Stimulated activated memory B cell treated with anti-CD40 and anti-IgM and Interleukin-4, amounts not matched to agents 10 μg/mL and 1 μg/mL and 100 μg/mL, for 72 hours (primary cell): ENCODE results near the gene HECTD4.
A peak's percentile ranks its signal among the peaks of the same experiment; 100 is the strongest.
"Not testable (repeated sequence)": the region's sequence is repeated elsewhere in the genome, so short reads cannot be mapped to it uniquely, and the experiment has no call there.

Experiments
- ATAC-seq: fragments of 150-1000 bp; cut with Tn5 transposase; 2 replicates; pipeline ENCODE4 v1.10.0; 2021
- H3K27ac Mint-ChIP-seq: one replicate; pipeline ENCODE4 v1.8.0; 2022; ENCODE audit warnings: mild to moderate bottlenecking, mixed read lengths
- H3K27me3 Mint-ChIP-seq: one replicate; pipeline ENCODE4 v1.8.0; 2022; ENCODE audit warnings: mixed read lengths
- H3K36me3 Mint-ChIP-seq: one replicate; pipeline ENCODE4 v1.8.0; 2022; ENCODE audit warnings: mixed read lengths
- H3K4me1 Mint-ChIP-seq: one replicate; pipeline ENCODE4 v1.8.0; 2022; ENCODE audit warnings: mixed read lengths
- H3K4me3 Mint-ChIP-seq: one replicate; pipeline ENCODE4 v1.8.0; 2022; ENCODE audit warnings: mild to moderate bottlenecking, moderate library complexity, mixed read lengths
- H3K9me3 Mint-ChIP-seq: one replicate; pipeline ENCODE4 v1.8.0; 2022; ENCODE audit warnings: mixed read lengths

The HECTD4 gene

DNA sequence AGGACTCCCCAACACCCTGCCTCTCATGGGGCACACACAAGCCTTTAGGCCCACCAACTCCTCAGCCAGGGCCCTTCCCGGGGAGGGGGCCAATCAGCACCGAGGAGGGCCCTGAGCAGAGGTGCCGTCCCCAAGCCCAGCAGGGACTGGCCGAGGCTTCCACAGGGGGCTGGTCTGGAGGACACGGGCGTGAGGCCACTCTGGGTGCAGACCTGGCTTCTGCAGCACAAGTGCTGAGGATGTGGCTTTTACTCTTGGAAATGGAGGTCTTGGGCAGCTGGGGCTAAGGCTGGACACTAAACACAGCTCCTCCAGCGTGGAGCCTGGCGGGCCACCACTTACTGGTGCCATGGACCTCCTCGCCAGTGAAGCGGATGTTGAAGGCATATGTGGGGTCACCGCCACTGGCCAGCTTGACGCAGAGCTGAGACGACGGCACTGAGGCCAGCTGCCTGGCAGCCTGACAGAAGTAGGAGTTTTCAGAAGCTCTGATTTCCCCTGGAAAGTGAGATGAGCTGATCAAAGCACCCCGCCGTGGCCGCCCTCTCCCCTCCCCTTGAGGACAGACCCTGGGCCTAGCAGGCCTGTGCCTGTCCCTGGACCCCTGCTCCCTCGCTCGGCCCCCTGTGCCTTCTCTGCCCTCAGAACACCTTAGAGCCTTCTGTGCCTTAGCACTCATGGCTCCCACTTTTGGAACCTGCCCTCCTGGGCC lies 212.9 kb downstream of the HECTD4 start:
- no peak overlapping the region for H3K4me3 Mint-ChIP-seq
- no peaks in the 10 kb centered on the region for H3K27me3 Mint-ChIP-seq
- peak overlapping the region; percentile 35 for H3K27ac Mint-ChIP-seq
- H3K4me1 Mint-ChIP-seq: peaks cover 7% of the 10 kb centered on the region
- H3K36me3 Mint-ChIP-seq: peaks cover 40% of the 10 kb centered on the region
- H3K9me3 Mint-ChIP-seq: no peaks in the 10 kb centered on the region
- ATAC-seq: no peak

DNA sequence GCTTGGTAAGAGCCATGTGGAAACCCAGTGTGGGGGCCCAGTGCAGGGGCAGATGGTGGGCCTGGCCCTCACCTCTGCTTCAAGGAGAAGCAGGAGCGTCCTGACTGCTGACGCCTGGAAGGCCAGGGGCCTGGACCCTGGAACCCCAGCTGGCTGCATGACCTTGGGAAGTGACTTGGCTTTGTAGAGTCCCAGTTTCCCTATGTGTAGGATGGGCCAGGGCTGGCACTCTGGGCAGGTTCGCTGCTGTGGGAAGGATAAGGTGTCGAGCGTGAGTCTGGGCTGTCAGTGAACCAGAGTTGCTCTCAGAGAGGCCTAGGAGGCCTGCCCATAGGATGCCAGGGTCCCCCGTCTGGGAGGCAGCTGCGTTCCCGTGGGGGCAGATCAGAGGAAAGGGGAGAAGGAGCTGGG lies 213.7 kb downstream of the HECTD4 start:
- Mint-ChIP-seq H3K9me3 (no peaks in the 10 kb centered on the region), H3K4me3 (no peak overlapping the region), H3K4me1 (peaks cover 7% of the 10 kb centered on the region), H3K27ac (peak overlapping the region; percentile 35), H3K36me3 (peaks cover 47% of the 10 kb centered on the region), H3K27me3 (no peaks in the 10 kb centered on the region)
- ATAC-seq: no peak

DNA sequence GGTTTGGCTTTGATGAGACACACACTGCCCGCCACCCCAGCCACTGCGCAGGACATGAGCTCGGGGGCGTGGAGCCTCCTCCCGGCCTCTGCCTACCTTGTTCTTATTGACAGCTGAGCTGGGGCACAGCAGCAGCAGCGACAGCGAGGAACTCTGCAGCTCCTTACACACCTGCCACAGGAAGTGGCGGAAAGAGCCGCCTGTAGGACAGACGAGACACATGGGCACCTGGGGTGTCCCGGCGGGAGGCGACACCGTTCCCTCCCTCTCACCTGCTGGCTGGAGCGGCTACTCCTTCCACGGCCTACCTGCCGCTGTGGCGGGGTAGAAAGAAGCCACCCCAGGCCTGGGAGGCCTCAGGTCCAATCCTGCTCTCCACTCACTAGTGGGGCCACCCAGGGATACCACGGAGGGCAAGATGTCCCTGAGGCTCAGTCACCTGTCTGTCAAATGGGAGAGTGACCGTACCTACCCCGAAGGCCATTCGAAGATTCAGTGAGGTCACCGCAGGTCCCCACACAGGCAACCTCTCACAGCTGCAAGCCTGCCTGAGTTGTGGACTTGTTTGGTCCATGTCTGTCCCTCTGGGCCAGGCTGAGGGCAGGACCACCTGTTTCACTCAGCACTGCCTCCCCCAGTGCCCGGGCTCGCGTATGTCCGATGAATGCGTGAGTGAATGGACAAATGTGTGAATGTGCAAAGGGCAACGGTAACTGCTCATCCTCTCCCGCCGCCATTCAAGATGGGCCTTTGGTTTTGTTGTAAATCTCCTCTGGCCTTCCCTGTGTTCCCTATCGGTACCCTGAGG lies 214.3 kb downstream of the HECTD4 start:
- Mint-ChIP-seq H3K27ac (peak overlapping the region; percentile 35), H3K27me3 (no peaks in the 10 kb centered on the region), H3K4me1 (peaks cover 7% of the 10 kb centered on the region), H3K4me3 (no peak overlapping the region), H3K36me3 (peaks cover 53% of the 10 kb centered on the region), H3K9me3 (no peaks in the 10 kb centered on the region)
- ATAC-seq: no peak

DNA sequence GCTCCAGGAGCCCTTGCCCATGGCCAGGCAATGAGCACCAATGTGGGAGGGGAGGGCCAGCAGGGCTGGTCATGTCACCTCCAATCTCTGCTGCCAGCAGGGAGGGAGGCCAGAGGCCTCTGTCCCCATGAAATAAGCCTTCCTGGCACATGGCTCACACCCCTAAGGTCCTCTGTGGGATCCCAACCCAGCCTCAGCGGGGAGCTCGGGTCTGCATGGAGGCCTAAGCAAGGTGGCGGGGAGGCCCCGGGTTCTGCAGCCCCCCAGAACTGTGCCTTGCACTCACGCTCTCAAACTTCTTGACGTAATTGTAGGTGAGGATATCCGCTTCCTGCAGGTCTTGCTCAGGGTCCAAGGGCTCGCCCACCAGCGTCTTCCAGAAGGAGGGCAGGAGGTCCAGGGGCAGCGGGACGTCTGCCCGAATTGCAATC lies 215.2 kb downstream of the HECTD4 start:
- peaks cover 7% of the 10 kb centered on the region for H3K4me1 Mint-ChIP-seq
- H3K9me3 Mint-ChIP-seq: no peaks in the 10 kb centered on the region
- H3K27me3 Mint-ChIP-seq: no peaks in the 10 kb centered on the region
- H3K27ac Mint-ChIP-seq: peak overlapping the region; percentile 22
- no peak overlapping the region for H3K4me3 Mint-ChIP-seq
- peaks cover 54% of the 10 kb centered on the region for H3K36me3 Mint-ChIP-seq
- no peak for ATAC-seq

DNA sequence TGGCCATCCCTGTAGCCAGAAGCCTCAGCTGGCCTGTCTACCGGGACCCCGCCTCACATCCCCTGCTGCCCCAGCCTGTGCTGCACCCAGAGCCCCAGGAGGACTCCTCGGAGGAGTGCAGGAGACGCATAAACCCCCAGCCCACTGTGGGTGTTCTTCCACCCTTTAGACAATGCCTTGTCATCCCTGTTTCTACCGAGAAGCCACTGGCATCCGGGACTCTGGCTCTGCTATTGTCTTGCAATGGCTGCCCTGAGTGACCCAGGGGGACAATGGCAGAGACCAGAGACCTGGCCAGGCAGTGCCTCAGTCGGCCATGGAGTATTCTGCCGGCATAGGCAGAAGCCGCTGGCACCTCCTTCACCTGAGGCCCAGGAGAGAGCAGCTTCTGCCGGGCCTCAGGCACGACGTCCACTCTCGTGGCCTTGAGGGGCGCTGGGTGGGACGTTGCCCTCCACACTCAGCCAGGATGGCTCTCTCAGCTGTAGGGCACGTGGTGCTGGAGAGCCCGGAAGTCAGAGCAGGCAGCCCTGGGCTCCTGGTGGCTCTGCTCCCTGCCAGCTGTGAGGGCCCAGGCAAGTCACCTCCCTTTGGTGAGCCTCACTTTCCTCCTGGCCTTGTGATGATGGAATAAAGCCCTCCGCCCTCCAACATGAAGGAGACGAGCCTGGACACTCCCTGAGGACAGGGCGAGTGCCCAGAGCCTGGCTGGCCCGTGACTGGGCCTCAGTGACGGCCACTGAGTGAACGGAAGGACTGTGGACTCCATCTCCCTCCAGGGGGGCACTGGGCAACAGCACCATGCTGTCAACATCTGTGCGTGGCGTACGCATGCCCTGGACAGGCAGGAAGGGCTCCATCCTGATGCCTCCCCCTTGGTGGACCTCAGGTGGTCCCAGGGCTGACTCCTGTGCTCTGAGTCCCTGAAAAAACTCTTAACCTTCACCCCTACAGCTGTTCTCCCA lies 215.9 kb downstream of the HECTD4 start:
- Mint-ChIP-seq H3K9me3 (no peaks in the 10 kb centered on the region), H3K36me3 (peaks cover 60% of the 10 kb centered on the region), H3K4me3 (no peak overlapping the region), H3K27me3 (no peaks in the 10 kb centered on the region), H3K4me1 (peaks cover 7% of the 10 kb centered on the region), H3K27ac (peak overlapping the region; percentile 22)
- no peak for ATAC-seq

DNA sequence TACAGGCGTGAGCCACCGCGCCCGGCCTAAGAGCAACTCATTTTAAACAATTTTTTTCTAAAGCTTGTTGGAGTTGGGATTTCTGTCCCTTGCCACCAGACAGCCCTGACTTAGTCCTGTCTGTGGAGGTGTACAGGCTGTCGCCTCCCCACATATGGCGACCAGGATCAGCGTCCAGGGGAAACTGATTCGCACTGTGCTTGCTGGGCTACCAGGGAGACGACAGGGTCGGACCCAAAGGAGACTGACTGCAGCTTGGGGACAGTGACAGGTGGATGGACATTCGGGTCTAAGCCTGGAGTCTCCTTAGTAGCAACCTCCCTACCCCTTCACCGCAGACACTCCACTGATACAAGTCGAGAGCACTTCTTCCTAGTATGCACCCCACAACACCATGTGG lies 216.6 kb downstream of the HECTD4 start:
- H3K27ac Mint-ChIP-seq: no peak overlapping the region
- H3K4me1 Mint-ChIP-seq: peaks cover 6% of the 10 kb centered on the region
- H3K27me3 Mint-ChIP-seq: no peaks in the 10 kb centered on the region
- ATAC-seq: no peak
- H3K9me3 Mint-ChIP-seq: no peaks in the 10 kb centered on the region
- no peak overlapping the region for H3K4me3 Mint-ChIP-seq
- peaks cover 61% of the 10 kb centered on the region for H3K36me3 Mint-ChIP-seq

DNA sequence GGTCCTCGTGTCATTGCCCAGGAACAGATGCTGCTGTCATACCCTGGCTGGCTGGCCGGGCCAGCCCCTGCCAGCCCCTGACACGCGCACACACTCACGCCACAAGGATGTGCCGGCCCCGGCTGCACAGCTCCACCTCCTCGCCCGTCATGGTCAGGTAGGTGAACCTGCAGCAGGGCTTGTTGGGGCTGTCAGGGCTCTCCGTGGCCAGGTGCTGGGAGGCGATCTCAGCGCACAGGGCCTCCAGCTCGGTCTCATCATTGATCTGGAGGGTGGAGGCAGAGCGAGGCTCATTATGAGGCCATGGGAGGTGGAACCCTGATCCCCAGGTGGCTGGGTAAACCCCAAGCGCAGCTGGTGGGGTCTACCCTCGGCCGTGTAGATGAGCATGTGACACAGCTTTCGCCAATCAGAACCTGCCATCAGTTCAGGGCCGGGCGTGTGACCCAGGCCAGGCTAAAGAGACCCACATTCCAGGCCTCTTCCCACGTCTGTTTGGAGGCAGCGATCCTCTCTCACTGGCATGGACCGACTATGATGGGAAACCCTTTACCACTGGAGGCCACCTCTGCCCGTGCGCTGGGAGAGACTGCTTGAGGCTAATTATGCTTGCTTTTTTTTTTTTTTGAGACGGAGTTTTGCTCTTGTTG lies 218.1 kb downstream of the HECTD4 start:
- Mint-ChIP-seq H3K9me3 (no peaks in the 10 kb centered on the region), H3K4me1 (peaks cover 6% of the 10 kb centered on the region), H3K27ac (no peak overlapping the region), H3K36me3 (peaks cover 67% of the 10 kb centered on the region), H3K27me3 (no peaks in the 10 kb centered on the region), H3K4me3 (no peak overlapping the region)
- ATAC-seq: no peak

DNA sequence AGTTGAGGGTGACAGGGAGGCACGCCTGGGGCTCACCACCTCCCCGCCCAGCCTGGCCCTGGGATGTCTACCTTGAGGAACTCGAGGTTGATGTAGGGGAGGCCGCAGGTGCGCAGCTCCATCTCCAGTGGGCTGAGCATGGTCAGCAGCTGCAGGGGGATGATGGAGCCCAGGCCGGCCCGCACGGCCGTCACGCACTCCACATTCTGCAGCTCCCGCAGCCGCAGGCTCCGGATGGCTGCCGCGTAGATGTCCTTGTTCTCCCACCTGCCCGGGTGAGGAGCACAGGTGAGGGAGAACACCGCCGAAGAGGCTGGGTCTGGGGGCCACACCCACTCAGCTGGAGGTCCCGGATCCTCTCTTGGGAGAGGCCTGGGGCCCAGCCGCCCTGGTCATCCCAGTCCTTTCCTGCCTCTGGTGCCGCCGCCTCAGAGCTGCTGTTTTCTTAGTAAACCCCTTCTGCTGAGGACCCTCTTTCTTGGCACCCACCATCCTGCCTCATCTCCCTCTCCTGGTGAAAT lies 218.7 kb downstream of the HECTD4 start:
- Mint-ChIP-seq H3K4me3 (no peak overlapping the region), H3K27me3 (no peaks in the 10 kb centered on the region), H3K9me3 (no peaks in the 10 kb centered on the region), H3K36me3 (peaks cover 69% of the 10 kb centered on the region), H3K4me1 (peaks cover 12% of the 10 kb centered on the region), H3K27ac (no peak overlapping the region)
- ATAC-seq: peak; percentile 32

DNA sequence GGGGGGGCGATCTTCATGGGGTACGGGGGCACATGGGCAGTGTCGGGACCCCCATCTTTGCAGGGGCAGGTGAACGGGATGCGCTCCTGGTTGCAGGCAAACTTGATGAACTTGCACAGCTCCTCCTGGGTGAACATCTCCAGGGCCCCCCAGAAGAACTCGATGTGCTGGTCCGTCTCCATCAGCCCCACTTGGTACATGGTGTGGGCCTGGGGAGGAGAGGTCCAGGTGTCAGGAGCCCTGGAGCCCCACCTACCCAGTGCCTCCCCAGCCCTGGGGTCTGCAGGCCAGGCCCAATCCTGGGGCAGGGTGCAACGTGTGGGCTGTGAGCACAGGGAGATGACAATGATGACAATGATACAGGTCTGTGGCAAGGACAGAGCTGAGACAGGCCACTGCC lies 219.2 kb downstream of the HECTD4 start:
- Mint-ChIP-seq H3K4me1 (peaks cover 17% of the 10 kb centered on the region), H3K27ac (no peak overlapping the region), H3K9me3 (no peaks in the 10 kb centered on the region), H3K4me3 (no peak overlapping the region), H3K27me3 (no peaks in the 10 kb centered on the region), H3K36me3 (peaks cover 71% of the 10 kb centered on the region)
- ATAC-seq: no peak

DNA sequence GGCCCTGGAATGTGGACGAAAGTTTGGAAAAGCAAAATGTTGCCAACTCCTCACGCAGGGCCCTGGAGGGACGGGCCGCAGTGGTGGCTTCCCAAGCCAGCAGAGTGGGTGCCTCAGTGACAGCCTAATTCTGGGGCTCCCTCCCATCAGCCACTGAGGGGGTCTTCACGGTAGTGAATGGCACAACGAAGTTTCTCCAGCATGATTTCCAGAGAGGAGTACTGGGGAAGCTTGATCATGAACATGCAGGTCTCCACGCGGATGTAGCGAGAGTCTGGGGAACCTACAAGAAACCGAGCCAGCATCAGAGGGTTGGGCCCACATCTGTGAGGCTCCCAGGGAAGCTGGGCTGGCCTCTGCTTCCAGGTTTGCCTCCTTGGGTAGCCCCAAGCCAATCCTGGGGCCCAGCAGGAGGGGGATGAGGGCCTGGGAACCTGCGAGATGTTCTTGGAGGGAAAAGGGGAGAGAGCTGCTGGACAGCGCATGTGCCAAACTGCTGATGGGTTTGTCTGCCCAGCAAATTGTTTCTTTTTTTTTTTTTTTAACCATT lies 219.9 kb downstream of the HECTD4 start:
- Mint-ChIP-seq H3K4me3 (no peak overlapping the region), H3K4me1 (peaks cover 23% of the 10 kb centered on the region), H3K27ac (no peak overlapping the region), H3K36me3 (peaks cover 78% of the 10 kb centered on the region), H3K27me3 (no peaks in the 10 kb centered on the region), H3K9me3 (peaks cover 5% of the 10 kb centered on the region)
- ATAC-seq: no peak

DNA sequence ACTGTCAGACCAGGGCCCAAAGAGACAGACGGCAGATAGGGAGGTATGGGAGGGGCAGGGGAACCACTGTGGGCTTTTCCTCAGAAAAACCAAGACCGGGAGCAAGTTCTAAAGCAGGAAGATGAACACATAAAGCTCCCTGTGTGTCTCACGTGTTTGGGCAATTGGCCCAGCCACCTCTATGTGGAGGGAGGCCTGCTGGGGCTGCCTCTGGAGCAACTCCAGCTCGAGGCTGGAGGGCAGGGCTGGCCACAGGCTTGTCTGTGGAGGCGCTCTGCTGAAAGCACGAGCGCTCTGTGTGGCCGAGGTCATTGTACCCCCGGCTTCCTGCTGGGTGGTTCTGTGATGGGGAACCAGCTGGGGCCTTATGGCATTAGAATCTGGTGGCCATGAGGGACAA lies 220.5 kb downstream of the HECTD4 start:
- Mint-ChIP-seq H3K4me3 (no peak overlapping the region), H3K27ac (peak overlapping the region; percentile 20), H3K36me3 (peaks cover 84% of the 10 kb centered on the region), H3K4me1 (peaks cover 23% of the 10 kb centered on the region), H3K9me3 (peaks cover 10% of the 10 kb centered on the region), H3K27me3 (no peaks in the 10 kb centered on the region)
- ATAC-seq: no peak

DNA sequence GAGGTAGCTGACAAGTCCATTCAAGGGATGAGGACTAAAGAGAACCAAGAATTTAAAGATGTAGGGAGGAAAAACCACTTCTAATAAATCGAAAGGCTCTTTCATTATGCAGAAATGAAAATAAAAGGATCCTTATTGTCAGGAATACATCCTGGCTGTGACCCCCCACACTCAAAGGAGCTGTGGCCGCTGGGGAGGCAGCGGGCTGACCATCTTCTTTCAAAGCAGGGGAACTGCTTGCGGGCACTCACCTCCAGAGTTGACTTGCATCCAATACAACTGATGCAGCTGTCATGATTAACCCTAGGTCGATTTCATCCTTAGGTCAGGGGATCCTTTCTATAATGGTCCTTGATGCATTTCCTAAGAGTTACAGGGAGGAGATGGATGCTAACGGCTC lies 221.6 kb downstream of the HECTD4 start:
- H3K27ac Mint-ChIP-seq: peak overlapping the region; percentile 20
- peaks cover 14% of the 10 kb centered on the region for H3K9me3 Mint-ChIP-seq
- H3K27me3 Mint-ChIP-seq: no peaks in the 10 kb centered on the region
- ATAC-seq: no peak
- H3K4me1 Mint-ChIP-seq: peaks cover 29% of the 10 kb centered on the region
- no peak overlapping the region for H3K4me3 Mint-ChIP-seq
- H3K36me3 Mint-ChIP-seq: peaks cover 88% of the 10 kb centered on the region

DNA sequence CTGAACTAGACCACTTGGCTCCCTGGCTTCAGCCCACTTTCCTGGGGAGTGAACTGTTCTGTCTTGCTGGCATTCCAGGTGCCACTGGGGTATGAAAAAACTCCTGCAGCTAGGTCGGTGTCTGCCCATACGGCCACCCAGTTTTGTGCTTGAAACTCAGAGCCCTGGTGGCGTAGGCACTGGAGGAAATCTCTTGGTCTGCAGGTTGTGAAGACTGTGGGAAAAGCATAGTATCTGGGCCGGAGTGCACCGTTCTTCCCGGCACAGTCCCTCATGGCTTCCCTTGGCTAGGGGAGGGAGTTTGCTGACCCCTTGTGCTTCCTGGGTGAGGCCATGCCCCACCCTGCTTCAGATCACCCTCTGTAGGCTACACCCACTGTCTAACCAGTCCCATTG lies 223.1 kb downstream of the HECTD4 start:
- no peaks in the 10 kb centered on the region for H3K27me3 Mint-ChIP-seq
- H3K4me1 Mint-ChIP-seq: peaks cover 29% of the 10 kb centered on the region
- peak overlapping the region; percentile 20 for H3K27ac Mint-ChIP-seq
- ATAC-seq: no peak
- H3K36me3 Mint-ChIP-seq: peaks cover 96% of the 10 kb centered on the region
- H3K4me3 Mint-ChIP-seq: no peak overlapping the region
- peaks cover 14% of the 10 kb centered on the region for H3K9me3 Mint-ChIP-seq

DNA sequence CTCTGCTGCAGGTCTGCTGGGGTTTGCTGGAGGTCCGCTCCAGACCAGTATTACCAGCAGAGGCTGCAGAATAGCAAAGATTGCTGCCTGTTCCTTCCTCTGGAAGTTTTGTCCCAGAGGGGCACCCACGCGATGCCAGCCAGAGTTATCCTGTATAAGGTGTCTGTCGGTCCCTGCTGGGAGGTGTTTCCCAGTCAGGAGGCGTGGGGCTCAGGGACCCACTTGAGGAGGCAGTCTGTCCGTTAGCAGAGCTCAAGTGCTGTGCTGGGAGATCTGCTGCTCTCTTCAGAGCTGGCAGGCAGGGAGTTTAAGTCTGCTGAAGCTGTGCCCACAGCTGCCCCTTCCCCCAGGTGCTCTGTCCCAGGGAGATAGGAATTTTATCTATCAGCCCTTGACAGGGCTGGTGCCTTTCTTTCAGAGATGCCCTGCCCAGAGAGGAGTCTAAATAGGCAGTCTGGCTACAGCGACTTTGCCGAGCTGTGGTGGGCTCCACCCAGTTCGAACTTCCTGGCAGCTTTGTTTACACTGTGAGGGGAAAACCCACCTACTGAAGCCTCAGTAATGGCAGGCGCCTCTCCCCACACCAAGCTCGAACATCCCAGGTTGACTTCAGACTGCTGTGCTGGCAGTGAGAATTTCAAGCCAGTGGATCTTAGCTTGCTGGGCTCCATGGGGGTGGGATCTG lies 223.6 kb downstream of the HECTD4 start:
- Mint-ChIP-seq H3K4me1 (peaks cover 29% of the 10 kb centered on the region), H3K27ac (peak overlapping the region; percentile 20), H3K36me3 (peaks cover 96% of the 10 kb centered on the region), H3K9me3 (peaks cover 14% of the 10 kb centered on the region)
- H3K4me3 Mint-ChIP-seq, H3K27me3 Mint-ChIP-seq, ATAC-seq: not testable (repeated sequence)
